Fibroblast of mammary gland (primary cell): Measurements from ENCODE around the gene ACOX3.
A peak's percentile ranks its signal among the peaks of the same experiment; 100 is the strongest.

ENCODE experiments used
- DNase-seq: peaks from one replicate; pipeline ENCODE4 v3.0.0-alpha.2; 2010; ENCODE audit warnings: low read depth
- H3K4me3 ChIP-seq: 2 replicates; pipeline ENCODE4 v1.5.1; 2011; ENCODE audit warnings: low read depth, mild to moderate bottlenecking, low read length, moderate library complexity; ENCODE audit not compliant: control insufficient read depth
- CTCF ChIP-seq: conservative IDR thresholded peaks from 2 replicates; pipeline ENCODE4 v1.5.1; 2011; ENCODE audit warnings: low read depth, low read length, inconsistent platforms; ENCODE audit not compliant: control insufficient read depth, insufficient read depth

ACOX3 gene

GRCh38 chr4:8442596-8443358, 2.3 kb upstream of the ACOX3 start:
- H3K4me3 ChIP-seq = peak overlapping the region; percentile 81
- no peak for DNase-seq
- TF ChIP-seq CTCF = no peak

DNA sequence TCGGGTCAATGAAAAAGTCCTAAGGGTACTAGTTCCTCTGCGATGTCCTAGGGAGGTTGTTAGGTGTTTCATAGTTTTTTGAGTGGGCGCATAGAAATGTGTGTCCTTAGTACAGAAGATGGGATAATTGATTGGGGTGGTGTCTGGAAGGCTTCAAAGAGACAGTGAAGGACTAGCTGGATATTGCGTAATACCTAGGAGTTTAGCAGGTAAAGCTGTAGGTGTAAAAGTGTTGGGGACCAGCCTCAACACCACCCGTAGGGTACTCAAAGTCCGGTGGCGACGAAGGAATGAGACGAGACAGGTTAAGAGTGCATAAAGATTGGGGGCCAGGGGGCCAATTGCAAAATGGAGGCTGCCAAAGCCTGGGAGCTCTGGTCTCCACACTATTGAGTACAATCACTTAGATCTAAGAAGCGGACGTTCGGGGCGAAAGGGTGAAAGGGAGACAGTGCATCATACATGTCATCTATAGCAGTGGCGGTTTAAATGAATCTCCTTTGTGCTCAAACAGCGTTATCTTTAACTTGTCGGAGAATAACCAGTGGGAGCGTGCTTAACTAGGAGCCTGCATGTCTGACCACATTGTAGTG, 1.1 kb upstream of the ACOX3 start:
- peak overlapping the region; percentile 81 for H3K4me3 ChIP-seq
- no peak for DNase-seq
- no peak for TF ChIP-seq CTCF

DNA sequence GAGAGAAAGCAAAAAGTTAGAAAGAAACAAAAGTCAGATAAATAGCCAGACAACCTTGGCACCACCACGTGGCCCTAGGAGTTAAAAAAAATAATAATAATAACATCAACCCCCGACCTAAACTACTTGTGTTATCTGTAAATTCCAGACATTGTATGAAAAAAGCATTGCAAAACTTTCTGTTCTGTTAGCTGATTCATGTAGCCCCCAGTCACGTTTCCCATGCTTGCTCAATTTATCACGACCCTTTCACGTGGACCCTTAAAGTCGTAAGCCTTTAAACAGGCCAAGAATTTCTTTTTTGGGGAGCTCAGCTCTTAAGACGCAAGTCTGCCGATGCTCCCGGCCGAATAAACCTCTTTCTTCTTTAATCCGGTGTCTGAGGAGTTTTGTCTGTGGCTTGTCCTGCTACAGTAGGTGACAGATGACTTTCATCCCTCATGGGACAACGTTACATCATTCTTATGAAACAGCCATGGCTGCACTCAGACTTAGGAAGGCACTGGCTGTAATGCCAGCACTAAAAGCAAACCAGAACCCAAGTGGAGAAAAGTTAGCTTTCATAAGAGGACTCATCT, 520 bp downstream of the ACOX3 start:
- peak overlapping the region; percentile 81 for H3K4me3 ChIP-seq
- DNase-seq = no peak
- no peak for TF ChIP-seq CTCF

DNA sequence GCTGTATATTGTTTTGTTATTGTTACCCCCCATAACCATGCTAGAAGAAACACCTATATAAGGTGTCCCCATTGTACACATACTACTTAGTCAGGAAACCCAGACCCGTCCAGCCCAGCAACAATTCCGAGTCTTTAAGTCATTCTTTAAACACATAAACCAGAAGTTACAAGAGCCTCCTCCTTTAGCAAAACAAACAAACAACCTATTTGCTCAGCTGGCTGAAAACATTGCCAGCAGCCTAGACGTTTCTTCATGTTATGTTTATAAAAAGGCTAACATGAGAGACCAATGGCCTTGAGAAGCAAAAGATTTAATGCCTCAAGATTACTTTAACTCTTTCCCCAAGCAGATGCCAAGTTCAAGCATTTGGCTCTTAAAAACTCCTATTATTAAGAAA, 1.4 kb downstream of the ACOX3 start:
- H3K4me3 ChIP-seq = peak overlapping the region; percentile 81
- no peak for DNase-seq
- no peak for TF ChIP-seq CTCF

DNA sequence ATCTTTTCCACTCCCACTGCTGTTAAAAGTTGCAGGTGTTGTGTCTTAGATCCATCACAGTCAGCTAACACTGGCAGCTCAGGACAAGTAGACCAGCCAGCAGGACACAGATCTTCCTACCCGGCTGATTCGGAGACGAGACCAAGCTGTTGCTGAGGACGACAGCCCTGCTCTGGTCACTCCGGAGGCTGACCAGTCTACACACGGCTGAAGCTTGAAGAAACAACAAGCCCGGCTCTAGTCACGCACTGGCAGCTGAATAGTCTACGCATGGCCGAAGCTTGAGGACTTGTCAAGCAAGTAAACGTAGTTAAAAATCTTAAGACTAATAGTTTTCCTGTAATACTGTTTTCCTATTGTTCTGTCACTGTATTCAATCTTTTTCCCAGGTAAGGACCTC, 1.8 kb downstream of the ACOX3 start:
- H3K4me3 ChIP-seq = no peak overlapping the region
- DNase-seq = no peak
- TF ChIP-seq CTCF = no peak

GRCh38 chr4:8437281-8437680, 3.2 kb downstream of the ACOX3 start:
- peak; percentile 2 for TF ChIP-seq CTCF
- DNase-seq = no peak
- H3K4me3 ChIP-seq = no peak overlapping the region
